Measurements from ENCODE around the gene POLRMT. TPM values are rescaled to one million over a fixed set of nuclear protein-coding genes. Genes with fewer than 3 reads are reported as not detected.

Gene POLRMT
- total and polyA plus RNA-seq, 8 donors = 18.5 to 196 (median 80.9) TPM

DNA sequence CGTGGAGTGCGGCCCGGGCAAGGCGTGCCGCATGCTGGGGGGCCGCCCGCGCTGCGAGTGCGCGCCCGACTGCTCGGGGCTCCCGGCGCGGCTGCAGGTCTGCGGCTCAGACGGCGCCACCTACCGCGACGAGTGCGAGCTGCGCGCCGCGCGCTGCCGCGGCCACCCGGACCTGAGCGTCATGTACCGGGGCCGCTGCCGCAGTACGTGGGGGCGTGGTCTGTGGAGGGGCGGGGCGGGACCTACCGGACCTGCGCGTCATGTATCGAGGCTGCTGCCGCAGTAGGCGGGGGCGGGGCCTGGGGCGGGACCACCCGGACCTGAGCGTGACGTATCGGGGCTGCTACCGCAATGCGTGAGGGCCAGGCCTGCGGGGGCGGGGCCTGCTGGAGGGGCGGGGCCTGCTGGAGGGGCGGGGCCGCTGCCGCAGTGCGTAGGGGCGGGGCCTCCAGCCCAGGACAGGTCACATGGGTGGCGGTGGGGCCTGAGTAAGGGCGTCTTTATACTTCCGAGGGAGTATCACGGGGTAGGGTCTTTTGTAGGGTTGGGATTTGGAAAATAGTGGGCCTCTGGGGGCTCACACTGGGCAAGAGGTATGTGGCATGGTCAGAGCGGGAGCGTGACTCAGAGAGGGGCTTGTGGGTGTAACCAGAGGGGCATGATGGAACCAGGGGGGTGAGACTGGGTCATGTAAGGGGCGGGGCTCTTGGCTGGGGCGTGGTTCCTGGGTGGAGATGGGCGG lies 47.1 kb upstream of the POLRMT start:
- H3K27me3 ChIP-seq = peaks cover 0 to 23% (median 11%) of the 10 kb centered on the region in 3 donors
- peak; percentile 100 for DNase-seq
- peak overlapping the region; percentile 88 to 98 (median 91) for H3K27ac ChIP-seq
- peaks cover 0 to 9% (median 1%) of the 10 kb centered on the region in 4 donors for H3K36me3 ChIP-seq
- H3K4me1 ChIP-seq = peaks cover 31 to 51% (median 45%) of the 10 kb centered on the region in 4 donors
- intact Hi-C loops (cut with DNase I; ENCODE audit: low total_unique reads) = no loop called here
- H3K9me3 ChIP-seq = no peaks in the 10 kb centered on the region
- TF ChIP-seq, protein P1, sequence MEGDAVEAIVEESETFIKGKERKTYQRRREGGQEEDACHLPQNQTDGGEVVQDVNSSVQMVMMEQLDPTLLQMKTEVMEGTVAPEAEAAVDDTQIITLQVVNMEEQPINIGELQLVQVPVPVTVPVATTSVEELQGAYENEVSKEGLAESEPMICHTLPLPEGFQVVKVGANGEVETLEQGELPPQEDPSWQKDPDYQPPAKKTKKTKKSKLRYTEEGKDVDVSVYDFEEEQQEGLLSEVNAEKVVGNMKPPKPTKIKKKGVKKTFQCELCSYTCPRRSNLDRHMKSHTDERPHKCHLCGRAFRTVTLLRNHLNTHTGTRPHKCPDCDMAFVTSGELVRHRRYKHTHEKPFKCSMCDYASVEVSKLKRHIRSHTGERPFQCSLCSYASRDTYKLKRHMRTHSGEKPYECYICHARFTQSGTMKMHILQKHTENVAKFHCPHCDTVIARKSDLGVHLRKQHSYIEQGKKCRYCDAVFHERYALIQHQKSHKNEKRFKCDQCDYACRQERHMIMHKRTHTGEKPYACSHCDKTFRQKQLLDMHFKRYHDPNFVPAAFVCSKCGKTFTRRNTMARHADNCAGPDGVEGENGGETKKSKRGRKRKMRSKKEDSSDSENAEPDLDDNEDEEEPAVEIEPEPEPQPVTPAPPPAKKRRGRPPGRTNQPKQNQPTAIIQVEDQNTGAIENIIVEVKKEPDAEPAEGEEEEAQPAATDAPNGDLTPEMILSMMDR (IDR thresholded peaks at IDR 0.05) = peak in 3 of 7 experiments; percentile 27 to 67 (median 40)
- TF ChIP-seq POLR2AphosphoS5 (IDR thresholded peaks at IDR 0.05) (peak; percentile 91 to 93 (median 93)), POLR2A (IDR thresholded peaks at IDR 0.05) (no peak)
- peak overlapping the region; percentile 59 to 94 (median 76) for H3K4me3 ChIP-seq
- WGBS, 5 donors = 0 to 1% (median 1%) methylated on average over 15 to 70 of the region's 70 CpGs

GRCh38 chr19:679418-680286 lies 46.3 kb upstream of the POLRMT start:
- peak; percentile 57 to 95 for DNase-seq
- peak; percentile 64 for TF ChIP-seq EP300 (IDR thresholded peaks at IDR 0.05)
- TF ChIP-seq, protein P1 (IDR thresholded peaks at IDR 0.05) = no peak
- peak; percentile 35 to 46 (median 42) for TF ChIP-seq POLR2AphosphoS5 (IDR thresholded peaks at IDR 0.05)
- Histone ChIP-seq H3K36me3 (peaks cover 0 to 9% (median 1%) of the 10 kb centered on the region in 4 donors), H3K4me3 (peak overlapping the region; percentile 59 to 94 (median 76)), H3K9me3 (no peaks in the 10 kb centered on the region), H3K27me3 (peaks cover 0 to 31% (median 11%) of the 10 kb centered on the region in 3 donors), H3K4me1 (peaks cover 31 to 54% (median 48%) of the 10 kb centered on the region in 4 donors), H3K27ac (peak overlapping the region; percentile 88 to 98 (median 91))
- 4 to 9% (median 5%) methylated on average over 27 to 65 of the region's 69 CpGs for WGBS, 5 donors
- intact Hi-C loops (cut with DNase I; ENCODE audit: low total_unique reads) = no loop called here

- Histone ChIP-seq H3K27me3 (peaks cover 0 to 39% (median 11%) of the 10 kb centered on the region in 3 donors), H3K27ac (peak overlapping the region; percentile 88 to 98 (median 91)), H3K36me3 (peaks cover 0 to 9% (median 1%) of the 10 kb centered on the region in 4 donors), H3K4me3 (peak overlapping the region in 3 of 4 donors; percentile 59 to 94 (median 72)), H3K4me1 (peaks cover 31 to 54% (median 48%) of the 10 kb centered on the region in 4 donors), H3K9me3 (no peaks in the 10 kb centered on the region)
- no peak for DNase-seq
- WGBS, 5 donors = 89 to 96% (median 91%) methylated on average over 8 to 16 of the region's 16 CpGs
- intact Hi-C loops (cut with DNase I; ENCODE audit: low total_unique reads) = no loop called here
- no peak for TF ChIP-seq POLR2AphosphoS5 (IDR thresholded peaks at IDR 0.05)
- TF ChIP-seq EP300 (IDR thresholded peaks at IDR 0.05) = no peak
- no peak for TF ChIP-seq POLR2A (IDR thresholded peaks at IDR 0.05)
- TF ChIP-seq, protein P1 (IDR thresholded peaks at IDR 0.05) = no peak
These were observed 45.6 kb upstream of the POLRMT start for GRCh38 chr19:678791-679388.

All from stomach (tissue), 9 donors.